Hepatocyte (in vitro differentiated cells): ENCODE measurements around the gene SHKBP1. TPM values are rescaled to one million over a fixed set of nuclear protein-coding genes. Genes with fewer than 3 reads are reported as not detected.

Source experiments
- DNase-seq: peaks from one replicate; pipeline ENCODE4 v3.0.0-alpha.2; 2016; ENCODE audit warnings: low spot score
- H2AFZ ChIP-seq: fragments of 200-600 bp; sonication (generic); 2 replicates; pipeline ENCODE4 v1.6.0; 2016; ENCODE audit warnings: antibody characterized with exemption, mild to moderate bottlenecking
- H3K27ac ChIP-seq: fragments of 200-600 bp; sonication (generic); 2 replicates; pipeline ENCODE4 v1.5.1; 2016; ENCODE audit warnings: mild to moderate bottlenecking
- H3K27me3 ChIP-seq: fragments of 200-600 bp; sonication (generic); 2 replicates; pipeline ENCODE4 v1.6.1; 2016
- H3K36me3 ChIP-seq: fragments of 200-600 bp; sonication (generic); replicated peaks from 2 replicates; pipeline ENCODE4 v1.5.1; 2016; ENCODE audit warnings: low read depth; ENCODE audit not compliant: insufficient read depth
- H3K4me1 ChIP-seq: fragments of 200-600 bp; sonication (generic); 2 replicates; pipeline ENCODE4 v1.5.1; 2016; ENCODE audit warnings: mild to moderate bottlenecking, moderate library complexity; ENCODE audit not compliant: insufficient read depth
- H3K4me2 ChIP-seq: fragments of 200-600 bp; sonication (generic); 2 replicates; pipeline ENCODE4 v1.6.0; 2016
- H3K4me3 ChIP-seq: fragments of 200-600 bp; sonication (generic); 2 replicates; pipeline ENCODE4 v1.5.1; 2016; ENCODE audit warnings: mild to moderate bottlenecking
- H3K79me2 ChIP-seq: fragments of 200-600 bp; sonication (generic); 2 replicates; pipeline ENCODE4 v1.6.0; 2017; ENCODE audit warnings: mild to moderate bottlenecking
- H3K9me2 ChIP-seq: fragments of 200-600 bp; sonication (generic); replicated peaks from 2 replicates; pipeline ENCODE4 v1.6.0; 2017; ENCODE audit warnings: mild to moderate bottlenecking; ENCODE audit not compliant: insufficient read depth
- H3K9me3 ChIP-seq: fragments of 200-600 bp; sonication (generic); 2 replicates; pipeline ENCODE4 v1.5.1; 2016; ENCODE audit warnings: low read depth, mild to moderate bottlenecking
- H4K20me1 ChIP-seq: fragments of 200-600 bp; sonication (generic); 2 replicates; pipeline ENCODE4 v1.6.0; 2016; ENCODE audit warnings: mild to moderate bottlenecking; ENCODE audit not compliant: insufficient read depth, poor library complexity, severe bottlenecking
- CTCF ChIP-seq: fragments of 200-600 bp; sonication (generic); IDR thresholded peaks from 2 replicates; pipeline ENCODE4 v1.5.1; 2016; ENCODE audit warnings: antibody characterized with exemption, mild to moderate bottlenecking; ENCODE audit not compliant: poor library complexity
- EZH2 ChIP-seq: fragments of 200-600 bp; sonication (generic); IDR thresholded peaks from 2 replicates; pipeline ENCODE4 v1.6.1; 2016; ENCODE audit warnings: antibody characterized with exemption, mild to moderate bottlenecking, borderline replicate concordance
- EZH2phosphoT487 ChIP-seq: fragments of 200-600 bp; sonication (generic); IDR thresholded peaks from one replicate; pipeline ENCODE4 v1.6.1; 2018; ENCODE audit warnings: antibody characterized with exemption, mild to moderate bottlenecking, low read depth, moderate library complexity; ENCODE audit not compliant: unreplicated experiment, severe bottlenecking
- WGBS: methylation state at CpG from one replicate; pipeline ENCODE4 v1.1.6; 2016; ENCODE audit warnings: low lambda C conversion rate; ENCODE audit errors: missing lambda C conversion rate; 5-methylcytosine and 5-hydroxymethylcytosine counted together
- polyA plus RNA-seq: library from polyadenylated mRNA; unstranded; fragments of >200 nt; fragmentation: Nextera tagmentation; extraction: Ambion mirVana; gene quantifications from 2 replicates; pipeline ENCODE4 v1.2.1, GENCODE V29; 2016
- total RNA-seq: library from RNA; depleted of rRNA; stranded (reverse); fragments of >200 nt; gene quantifications from 2 replicates; pipeline ENCODE4 v1.2.3, GENCODE V29; 2014

SHKBP1 gene
- total and polyA plus RNA-seq, 2 experiments from 2014 or later = 44.6 to 83.6 TPM

DNA sequence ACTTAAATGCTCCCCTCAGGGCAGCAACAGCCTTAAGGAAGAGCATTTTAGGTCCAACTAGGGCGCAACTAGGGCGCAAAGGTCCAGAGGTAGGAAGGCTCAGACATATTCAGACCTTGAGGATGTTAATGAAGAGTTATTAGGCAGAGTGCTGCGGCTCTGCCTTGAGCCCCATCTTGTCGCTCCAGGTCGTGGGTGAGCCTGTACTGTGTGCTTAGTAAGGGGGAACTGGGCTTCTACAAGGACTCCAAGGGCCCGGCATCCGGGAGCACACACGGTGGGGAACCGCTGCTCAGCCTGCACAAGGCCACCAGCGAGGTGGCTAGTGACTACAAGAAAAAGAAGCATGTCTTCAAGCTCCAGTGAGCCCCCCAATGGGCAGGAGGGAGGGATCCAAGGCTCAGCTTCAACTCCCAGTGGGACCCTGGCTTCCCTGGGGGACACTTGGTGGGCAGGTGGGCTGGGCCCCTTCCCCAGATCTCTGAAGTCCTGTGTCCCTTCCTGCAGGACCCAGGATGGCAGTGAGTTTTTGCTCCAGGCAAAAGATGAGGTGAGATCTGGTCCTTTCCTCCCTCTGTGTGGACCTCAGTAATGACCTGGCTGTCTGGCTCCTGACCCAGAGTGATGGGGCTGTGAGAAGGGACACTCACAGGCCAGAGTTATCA is 4.7 kb upstream of the SHKBP1 start:
- DNase-seq = no peak
- WGBS = 83% methylated on average over 10 of the region's 10 CpGs

GRCh38 chr19:40575326-40575725 is 1.3 kb upstream of the SHKBP1 start:
- Histone ChIP-seq H3K4me3 (no peak overlapping the region), H3K36me3 (no peaks in the 10 kb centered on the region), H3K4me1 (no peaks in the 10 kb centered on the region), H3K27me3 (no peaks in the 10 kb centered on the region), H3K4me2 (no peak overlapping the region), H4K20me1 (no peaks in the 10 kb centered on the region), H3K27ac (no peak overlapping the region), H3K9me2 (no peaks in the 10 kb centered on the region), H3K79me2 (no peaks in the 10 kb centered on the region), H3K9me3 (no peaks in the 10 kb centered on the region), H2AFZ (no peak overlapping the region)
- TF ChIP-seq EZH2phosphoT487 = no peak
- no peak for TF ChIP-seq EZH2
- no peak for TF ChIP-seq CTCF
- DNase-seq = no peak
- 82% methylated on average over 18 of the region's 18 CpGs for WGBS

More for the DNA sequence above, 4.7 kb upstream of the SHKBP1 start:
- TF ChIP-seq CTCF (no peak), EZH2 (no peak), EZH2phosphoT487 (no peak)
- Histone ChIP-seq H3K79me2 (no peaks in the 10 kb centered on the region), H4K20me1 (no peaks in the 10 kb centered on the region), H3K4me3 (no peak overlapping the region), H3K27me3 (peaks cover 27% of the 10 kb centered on the region), H3K36me3 (no peaks in the 10 kb centered on the region), H3K4me2 (no peak overlapping the region), H3K4me1 (no peaks in the 10 kb centered on the region), H3K9me2 (no peaks in the 10 kb centered on the region), H2AFZ (no peak overlapping the region), H3K27ac (no peak overlapping the region), H3K9me3 (no peaks in the 10 kb centered on the region)

- peak overlapping the region; percentile 63 for H3K4me3 ChIP-seq
- H3K79me2 ChIP-seq = no peaks in the 10 kb centered on the region
- H4K20me1 ChIP-seq = no peaks in the 10 kb centered on the region
- no peaks in the 10 kb centered on the region for H3K36me3 ChIP-seq
- no peaks in the 10 kb centered on the region for H3K27me3 ChIP-seq
- no peak for DNase-seq
- H2AFZ ChIP-seq = peak overlapping the region; percentile 77
- no peaks in the 10 kb centered on the region for H3K9me2 ChIP-seq
- WGBS = 8% methylated on average over 11 of the region's 22 CpGs
- no peaks in the 10 kb centered on the region for H3K9me3 ChIP-seq
- no peak overlapping the region for H3K27ac ChIP-seq
- H3K4me2 ChIP-seq = peak overlapping the region; percentile 87
- TF ChIP-seq EZH2 (no peak), CTCF (no peak), EZH2phosphoT487 (no peak)
- no peaks in the 10 kb centered on the region for H3K4me1 ChIP-seq
Observed at GRCh38 chr19:40576151-40576584, 505 bp upstream of the SHKBP1 start.
